ENCODE data around the gene RRP15.
"Not testable (repeated sequence)": the region's sequence is repeated elsewhere in the genome, so short reads cannot be mapped to it uniquely, and the experiment has no call there.

Gene RRP15

DNA sequence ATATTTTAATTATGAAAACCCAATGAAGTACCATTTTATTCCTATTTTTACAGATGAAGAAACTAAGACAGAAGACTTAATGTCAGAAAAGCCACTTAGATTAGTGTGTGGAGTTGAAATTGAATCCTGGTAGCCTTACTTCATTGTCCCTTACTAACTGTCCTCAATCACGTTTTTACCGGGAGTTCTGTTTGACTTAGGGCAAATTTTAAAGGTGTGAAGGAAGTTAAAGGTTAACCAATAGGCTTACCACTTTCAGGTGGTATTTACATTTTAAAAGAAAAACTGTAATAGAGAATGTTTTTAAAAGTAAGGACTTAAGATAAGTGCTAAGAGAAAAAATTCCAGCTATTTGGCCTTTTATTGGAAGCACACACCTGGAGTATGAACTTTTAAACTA is 12.4 kb downstream of the RRP15 start:
- DNase-seq (ENCODE audit: low read depth), result no peak

DNA sequence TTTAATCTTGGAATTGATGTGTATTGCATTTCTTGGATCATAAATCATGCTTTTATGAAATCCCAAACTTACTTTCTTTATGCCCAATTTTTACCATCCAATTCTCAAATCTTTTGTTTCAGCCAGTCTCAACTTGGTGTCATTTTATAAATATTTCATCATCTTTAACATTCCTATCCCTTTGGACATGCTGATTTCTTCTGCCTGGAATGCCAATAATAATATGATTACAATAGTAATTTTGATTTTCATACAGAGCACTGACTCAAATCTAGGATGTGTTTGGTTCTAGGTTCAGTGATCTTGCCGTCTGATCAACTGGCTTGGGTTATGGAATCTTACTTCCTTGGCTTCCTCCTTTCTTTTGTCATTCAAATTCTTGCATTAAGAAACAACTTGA is 12.8 kb downstream of the RRP15 start:
- DNase-seq (ENCODE audit: low read depth), result peak; percentile 27

DNA sequence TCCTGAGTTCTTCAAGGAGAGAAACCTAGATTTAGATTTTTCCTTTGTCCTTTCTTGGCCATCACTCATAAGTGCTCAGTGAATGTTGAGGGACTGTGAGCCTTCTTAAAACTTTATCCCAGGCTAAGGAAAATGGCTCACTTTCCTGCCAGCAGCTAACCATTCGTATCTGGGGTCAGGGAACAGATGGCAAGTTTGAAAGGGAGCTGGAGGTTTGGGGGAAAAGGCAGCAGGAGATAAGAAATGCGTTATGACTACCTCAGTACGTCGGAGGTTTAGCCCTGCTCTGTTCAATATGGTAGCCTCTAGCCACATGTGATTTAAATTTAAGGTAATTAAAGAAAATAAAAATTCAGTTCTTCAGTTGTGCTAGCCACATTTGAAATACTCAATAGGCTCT is 13.3 kb downstream of the RRP15 start:
- DNase-seq (ENCODE audit: low read depth), result no peak

DNA sequence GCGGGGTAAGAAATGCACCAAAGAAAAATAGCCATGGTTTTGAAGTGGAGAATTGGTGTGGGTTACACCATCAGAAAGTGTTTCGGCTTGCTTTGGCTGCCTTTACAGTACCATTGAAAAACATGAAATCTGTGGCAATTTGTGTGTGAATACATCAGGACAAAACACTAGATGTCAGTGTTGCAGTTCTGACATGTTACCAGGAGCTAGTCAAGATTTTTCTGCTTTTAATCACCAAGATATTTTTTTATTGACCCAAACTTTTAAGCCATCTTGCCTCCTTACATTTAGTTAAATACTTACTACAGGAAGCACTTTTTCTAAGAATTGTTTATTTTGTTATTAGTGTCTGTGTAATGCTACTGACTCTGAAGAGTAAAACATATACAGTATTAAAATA is 14.3 kb downstream of the RRP15 start:
- DNase-seq (ENCODE audit: low read depth), result no peak

DNA sequence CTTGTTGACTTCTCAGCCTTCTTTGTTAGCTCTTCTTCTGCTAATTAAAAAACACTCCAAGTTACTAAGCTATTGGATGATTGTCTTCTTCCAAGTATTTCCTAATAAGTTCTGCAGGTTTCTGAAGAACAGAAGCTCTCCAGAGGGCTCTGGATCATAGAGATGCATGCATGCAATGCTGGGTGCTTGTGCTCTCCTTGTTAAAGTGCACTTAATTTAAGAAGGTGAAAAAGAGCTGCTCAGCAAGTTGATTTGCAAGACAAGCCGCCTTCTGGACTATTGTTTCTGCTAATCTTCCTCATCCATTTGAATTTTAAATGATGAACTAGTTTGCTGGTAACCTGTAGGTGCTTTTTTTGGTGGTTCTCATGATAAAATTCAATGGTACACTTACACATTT is 16.1 kb downstream of the RRP15 start:
- DNase-seq (ENCODE audit: low read depth), result no peak

DNA sequence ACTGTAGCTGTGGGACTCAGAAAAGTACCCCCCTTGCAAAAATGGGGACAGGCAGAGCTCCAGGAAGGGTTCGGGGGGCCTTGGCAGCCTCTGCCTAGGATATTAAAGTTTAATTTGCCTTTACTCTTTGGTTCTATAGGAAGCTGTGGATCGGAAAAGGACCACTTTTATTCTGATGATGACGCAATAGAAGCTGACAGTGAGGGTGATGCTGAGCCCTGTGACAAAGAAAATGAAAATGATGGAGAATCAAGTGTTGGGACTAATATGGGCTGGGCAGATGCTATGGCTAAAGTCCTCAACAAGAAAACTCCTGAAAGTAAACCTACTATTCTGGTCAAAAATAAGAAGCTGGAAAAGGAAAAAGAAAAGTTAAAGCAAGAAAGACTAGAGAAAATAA is 17.1 kb downstream of the RRP15 start:
- no peak for DNase-seq (ENCODE audit: low read depth)

DNA sequence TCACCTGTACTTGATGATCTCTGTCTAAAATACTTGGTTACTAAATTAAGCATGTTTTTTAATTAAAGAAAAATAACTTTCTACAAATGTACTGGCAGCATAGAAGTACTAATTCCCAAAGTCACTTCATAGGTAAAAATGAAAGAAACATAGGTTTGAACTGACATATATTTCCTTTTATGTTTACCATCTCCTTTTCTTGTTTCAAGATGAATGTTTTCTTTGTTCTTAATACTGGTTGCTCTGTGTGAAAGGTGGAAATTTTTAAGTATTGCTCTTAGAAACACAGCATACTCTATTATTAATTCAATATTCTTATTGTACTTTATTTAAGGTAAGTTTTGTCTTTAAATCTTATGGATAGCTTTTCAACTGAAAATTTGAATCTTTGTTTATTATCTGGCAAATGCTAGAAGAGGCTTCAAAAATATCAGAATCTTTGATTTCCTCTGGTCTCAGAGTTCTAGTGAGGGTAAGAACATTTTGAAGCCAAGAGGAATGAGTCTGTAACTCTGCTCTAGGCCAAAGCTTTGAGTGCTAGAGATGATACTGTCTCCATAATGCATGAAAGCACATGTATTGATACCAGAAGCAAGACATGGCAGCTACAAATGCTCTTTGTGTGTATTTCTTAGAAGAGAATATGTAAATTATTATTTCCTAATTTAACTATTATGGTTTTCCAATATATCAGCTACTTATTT is 18.2 kb downstream of the RRP15 start:
- no peak for DNase-seq (ENCODE audit: low read depth)

DNA sequence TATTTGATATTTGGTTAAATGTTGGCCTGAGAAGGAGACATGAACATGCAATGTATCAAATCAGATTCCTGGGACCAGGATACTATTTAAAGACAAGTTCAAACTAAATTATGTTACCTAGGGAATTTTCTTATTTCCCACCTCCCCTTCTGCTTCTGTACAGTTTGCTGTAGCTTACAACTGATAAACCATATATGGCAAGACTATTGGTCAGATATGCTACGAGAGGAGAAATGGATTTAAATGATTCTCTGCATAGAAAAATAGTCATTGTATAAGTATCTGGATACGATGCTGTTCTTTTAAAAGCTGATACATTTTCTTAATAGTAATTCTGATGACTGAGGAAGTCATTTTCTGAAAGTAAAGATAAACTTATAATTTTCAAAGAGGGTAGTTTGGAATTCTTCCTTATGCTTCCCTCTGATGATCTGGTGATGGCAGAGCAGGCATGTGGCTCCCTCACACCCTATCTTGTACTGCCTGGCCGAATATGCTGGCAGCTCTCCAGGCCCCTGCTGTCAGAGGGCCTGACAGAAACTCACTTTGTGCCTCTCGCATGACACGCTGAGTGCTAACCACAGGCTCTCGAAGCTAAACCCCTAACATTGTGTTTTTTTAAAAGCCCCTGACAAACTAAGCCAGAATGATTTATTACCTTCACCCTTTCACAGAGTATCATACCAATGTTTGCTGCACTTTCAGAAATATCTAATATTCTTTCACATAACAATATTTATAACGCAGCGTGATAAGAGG is 19.4 kb downstream of the RRP15 start:
- peak; percentile 40 for DNase-seq (ENCODE audit: low read depth)

DNA sequence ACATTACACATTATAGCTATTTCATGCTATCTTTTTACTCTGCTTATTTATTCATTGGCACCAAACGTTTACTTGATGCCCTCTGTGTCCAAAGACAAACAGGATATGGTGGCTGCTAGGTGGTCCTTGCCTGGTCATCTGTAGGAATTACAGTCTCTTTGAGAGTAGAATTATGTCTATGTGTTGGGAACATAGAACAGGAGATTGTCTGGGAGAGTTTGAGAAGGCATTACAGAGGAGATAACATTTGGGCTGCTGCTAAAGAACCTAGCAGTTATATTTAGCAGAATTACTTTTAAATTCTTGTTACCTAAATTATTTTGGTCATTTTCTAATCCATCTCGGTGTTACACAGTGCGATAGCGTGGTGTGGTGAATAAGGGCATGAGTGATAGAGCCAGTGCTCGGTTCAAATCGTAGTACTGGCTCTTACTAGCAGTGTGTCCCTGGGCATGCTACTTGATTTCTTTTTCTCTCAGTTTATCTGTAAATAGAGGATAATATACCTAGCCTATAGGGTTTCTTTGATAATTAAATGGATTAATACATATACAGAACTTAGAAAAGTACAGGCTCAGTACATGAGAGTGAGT is 20.5 kb downstream of the RRP15 start:
- no peak for DNase-seq (ENCODE audit: low read depth)

DNA sequence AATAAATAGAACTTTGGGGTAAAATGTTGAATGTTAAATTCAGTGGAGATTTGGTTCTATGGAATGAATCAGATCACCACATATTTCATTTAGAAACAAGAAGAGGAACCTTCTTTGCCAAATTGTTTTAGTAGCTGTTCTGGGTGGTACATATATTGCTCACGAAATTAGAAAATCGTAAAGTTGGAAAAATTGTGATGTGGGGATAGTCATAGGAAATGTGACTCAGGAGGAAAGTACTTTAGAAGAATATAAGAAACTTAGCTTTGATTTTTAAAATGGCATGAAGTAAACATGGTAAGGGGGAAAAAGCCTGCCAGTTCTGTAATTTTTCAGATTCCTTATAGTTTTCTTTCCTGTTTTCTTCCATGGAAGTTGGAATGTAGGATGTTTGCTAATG is 27.4 kb downstream of the RRP15 start:
- peak; percentile 29 for DNase-seq (ENCODE audit: low read depth)

DNA sequence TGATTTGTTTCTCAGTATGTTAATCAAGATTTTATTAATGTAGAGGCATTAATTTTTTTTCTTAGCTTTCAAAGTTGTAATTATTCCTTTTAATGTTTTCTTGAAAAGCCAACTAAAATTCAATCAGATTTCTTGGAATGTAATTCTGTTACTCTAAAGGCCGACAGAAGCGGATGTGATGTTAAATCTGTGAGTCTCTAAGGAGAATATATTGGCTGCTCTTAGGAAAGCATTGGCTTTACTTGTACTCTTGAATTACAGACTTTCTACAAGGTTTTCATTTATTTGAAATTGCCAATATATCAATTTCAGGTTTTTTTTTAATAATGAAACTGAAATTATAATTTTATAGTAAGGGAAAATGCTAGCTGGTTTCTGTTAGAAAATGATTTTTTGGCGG is 29.2 kb downstream of the RRP15 start:
- DNase-seq (ENCODE audit: low read depth), result no peak

DNA sequence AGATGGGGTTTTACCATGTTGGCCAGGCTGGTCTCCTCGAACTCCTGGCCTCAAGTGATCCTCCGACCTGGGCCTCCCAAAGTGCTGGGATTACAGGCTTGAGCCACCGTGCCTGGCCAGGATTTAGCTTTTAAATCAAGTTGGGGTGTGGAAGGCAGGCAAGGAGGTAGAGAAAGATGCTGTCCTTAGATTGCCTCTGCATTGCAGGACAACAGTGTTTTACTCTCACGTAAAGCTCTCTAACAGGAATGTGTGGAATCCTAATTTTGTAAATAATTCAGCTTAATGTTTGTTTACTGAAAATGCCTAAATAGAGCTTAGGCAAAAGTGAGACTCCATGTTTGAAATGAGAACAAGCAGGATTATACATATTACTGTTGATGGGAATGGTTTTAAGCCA is 30.5 kb downstream of the RRP15 start:
- no peak for DNase-seq (ENCODE audit: low read depth)

DNA sequence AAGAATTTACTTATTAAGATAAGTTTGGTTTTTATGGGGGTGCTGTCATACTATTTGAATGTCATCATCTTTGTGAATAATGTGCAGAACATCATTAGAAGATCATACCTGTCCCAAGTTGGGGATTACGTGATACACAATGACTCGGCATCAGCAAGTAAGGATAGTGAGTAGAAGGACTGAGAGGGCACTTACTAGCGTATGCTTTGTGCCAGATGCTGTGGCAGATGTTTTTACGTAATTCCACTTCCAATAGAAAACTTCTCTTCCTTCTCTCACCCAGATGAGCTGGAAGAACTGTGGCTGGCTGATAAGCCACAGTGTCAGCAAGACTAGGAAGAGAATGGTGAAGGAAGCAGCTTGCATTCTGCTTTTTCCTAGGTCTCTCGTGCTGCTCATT is 32.0 kb downstream of the RRP15 start:
- DNase-seq (ENCODE audit: low read depth), result no peak

DNA sequence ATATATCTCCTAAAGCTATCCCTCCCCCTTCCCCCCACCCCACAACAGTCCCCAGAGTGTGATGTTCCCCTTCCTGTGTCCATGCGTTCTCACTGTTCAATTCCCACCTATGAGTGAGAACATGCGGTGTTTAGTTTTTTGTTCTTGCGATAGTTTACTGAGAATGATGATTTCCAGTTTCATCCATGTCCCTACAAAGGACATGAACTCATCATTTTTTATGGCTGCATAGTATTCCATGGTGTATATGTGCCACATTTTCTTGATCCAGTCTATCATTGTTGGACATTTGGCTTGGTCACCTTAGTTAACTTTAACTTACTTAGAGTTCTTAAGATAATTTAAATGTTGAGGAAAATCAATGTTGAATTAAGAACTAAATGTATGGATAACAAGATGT is 35.1 kb downstream of the RRP15 start:
- not testable (repeated sequence) for DNase-seq (ENCODE audit: low read depth)

DNA sequence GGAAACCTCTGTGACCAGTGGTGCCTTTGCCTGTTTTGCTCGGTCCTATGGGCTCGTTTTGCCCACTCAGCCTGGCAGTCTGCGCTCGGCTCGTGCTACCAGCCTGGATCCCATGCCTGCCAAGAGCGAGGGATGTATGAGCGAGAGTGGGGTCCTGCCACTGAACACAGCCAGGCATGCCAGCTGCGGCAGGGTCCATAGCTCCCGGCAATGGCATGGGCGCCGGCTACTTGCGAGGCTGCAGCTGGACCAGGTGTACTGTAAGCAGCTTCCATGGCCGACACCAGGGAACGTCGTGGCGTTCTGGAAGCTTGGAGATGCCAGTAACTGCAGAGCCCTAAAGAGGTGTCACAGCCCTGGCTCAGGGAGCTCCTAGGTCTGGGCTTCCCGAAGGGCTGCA is 37.7 kb downstream of the RRP15 start:
- DNase-seq (ENCODE audit: low read depth), result no peak

DNA sequence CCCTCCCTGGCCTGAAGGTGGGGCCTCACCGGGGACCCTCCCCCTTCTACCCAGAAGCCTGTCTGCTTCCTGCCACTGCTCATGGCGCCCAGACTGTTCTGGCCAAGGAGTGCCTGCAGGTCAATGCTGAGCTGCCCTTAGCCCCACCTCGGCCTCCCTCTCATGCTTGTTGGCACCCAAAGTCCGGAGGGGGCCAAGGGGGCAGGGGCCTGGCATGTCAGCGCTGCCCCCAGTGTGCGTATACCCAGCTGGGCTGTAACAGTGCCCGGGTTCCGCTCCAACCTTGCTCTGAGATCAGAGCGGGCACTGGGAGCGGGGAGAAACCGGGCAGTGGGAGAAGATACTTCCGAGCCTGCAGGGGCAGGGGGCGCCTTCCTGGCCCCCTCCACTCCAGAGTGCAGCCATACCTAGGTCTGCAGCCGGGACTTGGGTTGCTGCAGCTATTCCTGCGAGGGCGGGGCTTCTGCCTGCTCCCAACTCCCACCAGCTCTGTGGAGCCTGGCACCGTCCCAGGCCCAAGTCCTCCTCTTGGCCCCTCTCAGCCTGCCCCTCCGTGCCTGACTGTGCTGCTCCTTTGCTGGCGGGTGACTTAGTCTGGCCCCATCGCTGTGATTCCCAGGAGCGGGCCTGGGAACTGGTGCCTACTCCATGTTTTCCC is 38.6 kb downstream of the RRP15 start:
- no peak for DNase-seq (ENCODE audit: low read depth)

DNA sequence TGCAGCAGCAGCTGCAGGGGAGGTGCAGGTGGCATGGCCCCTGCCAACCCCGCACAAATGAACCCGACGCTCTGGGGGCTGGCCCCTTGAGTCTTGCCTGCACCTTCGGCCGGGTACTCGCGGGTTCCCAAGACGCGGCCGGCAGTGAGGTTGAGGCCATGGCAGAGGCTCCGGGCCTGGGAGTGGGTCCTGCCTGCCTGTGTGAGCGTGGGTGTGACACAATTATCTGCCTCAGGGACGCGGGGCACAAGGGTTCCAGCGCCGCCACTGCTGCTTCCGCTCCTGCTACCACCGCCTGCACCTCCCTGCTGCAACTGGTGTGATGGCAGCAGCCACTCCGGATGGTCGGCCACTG is 39.1 kb downstream of the RRP15 start:
- DNase-seq (ENCODE audit: low read depth), result no peak

DNA sequence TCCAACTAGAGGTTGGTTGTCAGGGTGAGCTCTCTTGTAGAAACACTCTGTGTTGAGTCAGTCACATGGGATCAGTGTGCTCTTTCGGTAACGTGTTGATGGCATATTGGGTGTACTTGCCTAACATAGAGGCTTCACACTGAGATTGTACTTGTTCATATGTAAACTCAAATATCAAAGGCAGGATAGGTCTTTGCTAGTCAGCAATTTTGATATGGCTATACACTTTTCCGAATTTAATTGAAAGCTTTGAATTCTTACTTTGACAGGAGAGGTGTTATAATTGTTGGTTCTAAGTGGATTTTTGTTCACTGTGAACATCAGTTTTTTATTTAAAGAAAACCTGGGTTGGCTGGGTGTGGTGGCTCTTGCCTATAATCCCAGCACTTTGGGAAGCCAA is 43.7 kb downstream of the RRP15 start:
- no peak for DNase-seq (ENCODE audit: low read depth)

DNA sequence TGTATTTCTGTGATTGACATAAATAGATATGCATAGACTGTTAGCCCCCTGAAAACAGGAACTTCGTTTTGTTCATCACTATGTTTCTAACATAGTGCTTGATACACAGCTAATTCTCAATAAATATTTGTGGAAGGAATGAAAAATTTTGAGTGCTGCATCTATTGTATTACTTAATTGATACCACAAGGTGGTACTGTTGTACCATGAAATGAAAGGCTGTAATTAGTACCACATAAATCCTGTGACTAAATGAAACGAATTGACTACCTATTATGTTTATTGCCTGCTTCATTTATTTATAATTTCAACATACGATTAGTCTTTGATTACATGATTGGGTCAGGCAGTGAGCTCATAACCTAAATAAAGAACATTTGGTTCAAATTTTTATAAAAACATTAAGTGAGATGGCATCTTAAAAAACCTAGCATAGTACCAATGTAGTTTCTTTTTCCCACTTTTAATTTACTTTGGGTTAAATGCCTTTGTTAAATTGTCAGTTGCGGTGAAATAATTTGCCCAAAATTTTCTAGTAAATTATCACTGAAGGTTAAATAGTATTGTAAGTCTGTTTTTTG is 45.0 kb downstream of the RRP15 start:
- peak; percentile 30 for DNase-seq (ENCODE audit: low read depth)

DNA sequence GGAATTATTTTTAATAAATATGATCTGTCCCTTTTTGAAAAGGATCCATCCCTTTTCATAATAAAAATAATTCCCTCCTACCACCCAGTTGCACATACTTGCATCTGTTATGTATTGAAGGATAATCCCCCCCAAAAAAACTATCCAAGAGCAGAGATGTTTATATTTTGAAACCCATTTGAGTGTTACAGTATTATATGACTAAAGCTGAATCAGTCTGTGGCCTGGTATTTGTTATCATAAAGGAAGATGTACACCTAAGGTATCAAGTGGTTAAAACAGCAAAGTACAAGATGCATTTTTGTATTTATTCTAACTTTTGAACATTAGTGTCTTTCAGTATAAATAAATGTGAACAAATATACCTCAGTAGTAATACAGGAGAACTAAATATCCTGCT is 47.3 kb downstream of the RRP15 start:
- no peak for DNase-seq (ENCODE audit: low read depth)

DNA sequence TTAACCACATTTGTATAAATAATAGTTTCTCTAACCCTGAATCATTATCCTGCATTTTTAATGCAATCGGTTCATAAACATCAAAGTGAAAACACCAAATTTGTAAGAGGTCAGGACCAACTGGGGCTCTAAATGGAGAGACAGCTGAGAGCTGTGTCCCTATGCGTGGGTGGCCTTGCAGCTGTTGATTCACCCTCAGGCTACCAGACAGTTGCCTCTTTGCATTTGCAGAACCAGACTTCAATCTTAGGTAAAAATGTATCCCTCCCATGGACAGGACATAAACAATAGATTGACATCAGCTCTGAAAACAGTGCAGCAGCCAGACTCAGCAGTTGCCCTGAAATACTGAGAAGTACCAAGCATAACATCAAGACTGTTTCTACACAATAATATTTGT is 51.2 kb downstream of the RRP15 start:
- no peak for DNase-seq (ENCODE audit: low read depth)

DNA sequence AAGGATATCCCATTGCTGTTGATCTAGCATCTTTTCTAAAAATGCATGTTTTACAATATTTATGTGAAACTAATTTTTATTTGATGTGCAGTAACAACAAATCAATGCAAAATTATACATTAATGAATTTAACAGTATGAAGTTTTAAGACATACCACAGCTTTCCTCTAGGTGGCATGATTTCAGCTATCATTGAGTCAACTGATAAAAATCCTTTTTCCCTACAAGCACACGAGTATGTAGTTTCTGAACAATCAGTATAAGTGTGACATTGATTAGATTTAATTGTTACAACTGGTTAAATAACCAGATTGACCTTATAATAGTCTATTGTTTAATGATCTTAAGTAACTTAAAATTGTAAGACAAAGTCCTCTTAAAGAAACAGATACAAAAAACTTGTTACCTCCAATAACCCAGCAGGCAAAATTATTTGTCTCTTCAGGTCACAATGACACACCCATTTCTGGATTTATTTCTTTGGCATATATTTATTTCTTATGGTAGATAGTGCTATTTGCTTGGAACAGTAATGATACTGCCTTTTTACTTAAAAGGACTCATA is 54.3 kb downstream of the RRP15 start:
- peak; percentile 17 for DNase-seq (ENCODE audit: low read depth)

Measured in HS-27A (cell line).